Suprapubic skin (tissue), 4 donors: ENCODE results near the gene TRMT10C.
"Not testable (repeated sequence)": the region's sequence is repeated elsewhere in the genome, so short reads cannot be mapped to it uniquely, and the experiment has no call there.

Experiments used
- CTCF ChIP-seq, 2 donors: fragments of 200-600 bp in 1 of 2; fragments of 450-650 bp in 1 of 2; sonication (generic) in 1 of 2; IDR thresholded peaks; one replicate each; pipeline ENCODE4 v1.5.1; 2016 to 2019; ENCODE audit warnings: antibody characterized with exemption in 2 of 2, mild to moderate bottlenecking in 1 of 2, moderate library complexity in 1 of 2
- POLR2A ChIP-seq, 2 donors: fragments of 450-650 bp; IDR thresholded peaks; one replicate each; pipeline ENCODE4 v1.6.1; 2017; ENCODE audit warnings: antibody characterized with exemption in 2 of 2, mild to moderate bottlenecking in 2 of 2, moderate library complexity in 2 of 2
- POLR2AphosphoS5 ChIP-seq, 3 donors: sonication (generic); formaldehyde crosslinking; IDR thresholded peaks; one replicate each; pipeline ENCODE4 v1.6.1; 2017; ENCODE audit warnings: antibody characterized with exemption in 3 of 3

GRCh38 chr3:101553381-101553780 is 8.3 kb upstream of the TRMT10C start:
- not testable (repeated sequence) for TF ChIP-seq POLR2AphosphoS5, CTCF, POLR2A (IDR thresholded peaks at IDR 0.05)
